Stimulated activated CD4-positive, alpha-beta T cell treated with anti-CD3 and anti-CD28 coated beads, Interleukin-12 subunit alpha, Interleukin-12 subunit beta, amount 100 ng/mL, for 48 hours (primary cell): Measurements from ENCODE around the gene CDK12.

Experiments used
- DNase-seq, 3 donors: peaks; one replicate each; pipeline ENCODE4 v3.0.0-alpha.2; 2020; ENCODE audit warnings: low read depth in 2 of 3, low spot score in 1 of 3

The CDK12 gene

DNA sequence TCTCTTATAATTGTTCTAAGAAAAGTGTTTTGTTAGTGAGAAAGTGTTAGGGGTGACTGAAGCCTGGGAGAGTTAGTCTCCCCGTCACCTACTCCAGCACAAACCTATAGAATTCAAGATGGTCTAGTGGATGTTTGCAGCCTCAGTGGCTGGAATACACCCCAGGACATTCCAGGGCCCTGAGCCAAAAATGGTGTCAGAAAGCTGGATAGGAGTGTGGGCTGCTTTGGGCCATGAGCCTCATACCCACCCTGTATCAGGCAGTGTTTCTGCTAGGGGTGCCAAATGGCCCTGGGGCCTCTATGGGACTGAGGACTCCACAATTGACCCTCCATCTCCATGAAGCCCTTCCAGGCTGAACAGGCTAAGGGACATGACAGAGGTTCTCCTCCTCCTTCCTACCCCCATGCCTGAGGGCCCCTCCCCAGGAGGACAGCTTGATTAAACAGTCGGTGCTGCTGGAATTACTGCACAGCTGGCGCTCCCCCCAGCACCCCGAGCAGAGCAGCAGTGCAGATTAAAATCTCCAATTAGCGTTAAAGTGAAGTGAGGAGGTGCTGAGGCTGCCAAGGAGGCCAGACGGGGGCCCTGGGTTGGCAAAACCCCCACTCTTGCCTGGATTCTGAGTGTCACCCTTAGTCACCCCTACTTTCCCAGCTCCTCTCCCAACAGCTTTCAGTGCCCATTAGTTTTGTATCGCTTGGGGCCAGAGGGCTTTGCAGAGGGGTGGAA, 87.4 kb downstream of the CDK12 start:
- no peak for DNase-seq

DNA sequence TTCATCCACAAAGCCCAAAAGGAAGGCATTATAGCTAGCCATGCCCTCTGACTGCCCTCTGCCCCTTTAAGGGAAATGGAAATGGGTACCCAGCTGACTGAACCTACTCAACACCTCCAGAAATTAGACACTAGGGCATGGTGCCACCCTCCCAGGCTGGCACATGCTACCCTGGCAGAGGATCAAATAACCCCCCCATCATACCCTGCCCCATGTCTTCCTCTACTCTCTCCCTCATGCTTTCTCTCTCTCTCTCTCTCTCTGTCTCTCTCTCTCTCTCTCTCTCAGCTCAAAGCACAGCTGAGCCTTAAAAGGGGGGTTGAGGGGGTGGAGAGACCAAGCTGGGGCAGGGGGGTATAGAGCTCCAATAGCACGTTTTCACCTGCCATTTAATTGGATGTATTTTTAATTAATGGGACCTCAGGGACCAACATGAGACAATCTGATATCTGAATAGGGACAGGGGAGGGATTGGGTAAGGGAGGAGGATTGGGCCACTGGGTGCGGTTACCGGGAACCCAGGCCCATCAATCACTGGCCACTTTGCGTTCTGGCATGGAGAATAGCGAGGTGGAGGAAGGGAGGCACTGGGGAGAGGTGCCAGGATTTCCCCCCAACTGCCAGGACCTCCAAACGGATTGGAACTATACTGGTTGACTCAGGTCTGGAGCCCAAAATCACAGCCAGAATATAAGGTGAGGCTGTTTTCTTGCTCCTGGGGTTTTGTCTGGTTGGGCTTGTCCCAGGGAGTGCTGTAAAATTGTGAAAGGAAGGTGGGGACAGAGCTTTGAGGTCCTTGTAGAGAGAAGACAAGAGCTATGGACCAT, 88.7 kb downstream of the CDK12 start:
- no peak for DNase-seq

DNA sequence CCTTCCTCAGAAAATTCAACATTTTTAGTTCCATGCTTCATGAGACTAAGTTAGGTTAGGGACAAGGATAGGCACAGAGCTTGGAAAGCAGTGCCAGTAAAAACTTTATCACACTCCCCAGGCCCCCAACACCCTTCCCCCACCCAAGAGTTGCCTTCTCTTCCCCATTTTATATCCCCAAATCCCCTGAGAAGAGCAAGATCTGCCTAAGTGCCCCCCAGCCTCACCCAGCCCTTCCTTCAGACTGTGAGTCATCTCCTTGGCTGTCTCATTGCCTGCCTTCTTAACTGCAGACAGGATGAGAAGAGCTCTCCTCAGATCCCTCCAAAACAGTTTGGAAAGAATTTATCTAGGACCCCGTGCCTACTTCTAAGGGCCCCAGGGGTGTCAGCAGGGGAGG, 90.6 kb downstream of the CDK12 start:
- DNase-seq = no peak

DNA sequence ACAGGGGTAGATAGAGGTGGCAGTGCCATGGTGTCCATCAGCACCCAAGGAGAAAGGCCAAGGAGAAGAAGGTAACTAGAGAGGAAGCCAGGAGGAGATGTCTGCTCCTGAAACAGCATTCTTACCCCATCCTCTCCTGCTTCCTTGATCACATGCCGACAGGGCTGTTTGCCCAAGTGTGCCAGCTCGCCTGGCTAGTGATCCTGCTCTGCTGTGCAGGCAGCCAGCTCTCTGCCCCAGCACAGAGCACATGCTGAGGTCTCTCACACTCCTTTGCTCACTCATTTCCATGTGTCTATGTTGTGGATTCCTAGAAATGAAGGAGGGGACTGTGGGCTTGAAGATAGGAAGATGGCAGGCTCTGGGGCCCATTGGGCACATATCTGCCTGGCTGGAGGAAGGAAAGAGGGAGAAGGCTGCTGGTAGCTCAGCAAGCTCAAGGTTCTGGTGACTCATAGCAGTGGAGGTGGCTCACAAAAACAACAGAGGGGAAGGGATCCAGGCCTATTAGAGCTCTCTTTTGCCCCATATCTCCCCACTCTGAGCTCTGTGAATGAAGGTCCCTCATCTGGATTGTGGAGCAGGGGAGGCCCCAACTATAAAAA, 92.2 kb downstream of the CDK12 start:
- DNase-seq = no peak

DNA sequence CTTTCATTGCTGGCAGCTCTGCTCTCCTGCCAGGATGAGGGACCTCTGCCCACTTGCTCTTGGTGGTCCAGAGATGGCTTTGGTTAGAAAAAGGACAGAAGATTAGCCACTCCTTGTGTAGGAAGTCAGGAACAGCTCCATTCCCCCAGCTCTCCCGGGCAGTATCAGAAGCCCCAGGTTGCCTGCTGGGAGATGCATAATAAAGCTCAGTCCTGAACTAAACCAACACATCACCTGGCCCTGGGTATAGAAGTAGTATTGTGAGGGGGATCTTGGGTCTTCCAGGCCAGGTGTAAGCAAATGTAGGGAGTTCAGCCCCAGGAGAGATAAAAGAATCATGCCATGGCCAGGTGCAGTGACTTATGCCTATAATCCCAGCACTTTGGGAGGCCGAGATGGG, 94.1 kb downstream of the CDK12 start:
- DNase-seq = no peak

DNA sequence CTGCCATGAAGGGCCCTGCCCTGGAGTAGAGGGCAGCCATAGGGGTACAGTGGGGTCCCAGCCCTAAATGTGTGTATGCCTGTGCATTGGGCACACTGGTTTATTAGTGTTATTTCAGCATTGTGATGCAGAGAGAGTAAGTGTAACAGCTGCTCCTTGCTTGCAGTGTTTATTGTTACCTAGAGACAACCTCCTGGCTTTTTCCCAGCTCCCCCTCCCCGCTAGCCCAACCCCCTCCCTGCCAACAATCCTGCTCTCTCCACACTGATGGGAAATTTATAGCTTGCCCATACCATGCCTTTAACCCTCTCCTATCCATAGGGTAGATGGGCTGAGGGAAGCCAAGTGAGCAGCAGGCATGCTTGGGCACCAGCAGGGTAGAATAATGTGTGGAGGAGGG, 95.1 kb downstream of the CDK12 start:
- DNase-seq = no peak

DNA sequence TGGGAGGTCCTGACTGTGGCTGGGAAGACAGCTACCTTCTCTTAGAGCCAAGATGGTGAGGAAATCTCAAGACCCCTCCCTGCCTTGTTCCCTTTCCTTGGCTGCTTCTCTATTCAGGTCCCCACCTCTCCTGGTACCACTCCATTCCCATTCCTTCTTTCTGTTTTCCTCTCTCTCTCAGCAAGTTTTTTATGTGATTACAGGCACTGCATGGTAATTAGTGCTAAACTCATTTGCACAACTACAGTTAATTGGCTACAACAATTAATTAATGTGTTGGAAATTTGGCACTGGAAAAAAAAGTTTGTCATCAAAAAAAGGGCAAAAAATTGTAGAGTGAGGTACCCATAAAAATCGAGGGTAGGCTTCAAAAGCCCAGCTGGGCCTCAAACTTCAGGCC, 101.1 kb downstream of the CDK12 start:
- no peak for DNase-seq

DNA sequence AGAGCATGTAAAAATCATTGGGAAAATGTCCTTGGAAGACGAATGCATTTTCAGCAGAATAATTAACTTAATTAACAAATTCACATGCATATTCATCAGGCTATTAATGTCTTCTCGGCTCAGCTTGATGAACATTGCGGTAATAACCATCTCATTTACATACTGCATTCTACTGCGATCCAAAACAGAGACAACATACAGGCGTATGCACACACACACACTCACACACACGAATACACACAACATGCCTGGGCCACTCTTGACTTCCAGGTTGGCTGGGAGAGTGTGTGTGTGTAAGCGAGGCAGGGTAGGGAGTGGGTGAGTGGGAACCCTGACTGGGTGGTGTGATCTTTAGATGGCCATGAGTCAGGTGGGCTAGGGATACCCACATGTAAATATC, 101.7 kb downstream of the CDK12 start:
- DNase-seq = no peak

DNA sequence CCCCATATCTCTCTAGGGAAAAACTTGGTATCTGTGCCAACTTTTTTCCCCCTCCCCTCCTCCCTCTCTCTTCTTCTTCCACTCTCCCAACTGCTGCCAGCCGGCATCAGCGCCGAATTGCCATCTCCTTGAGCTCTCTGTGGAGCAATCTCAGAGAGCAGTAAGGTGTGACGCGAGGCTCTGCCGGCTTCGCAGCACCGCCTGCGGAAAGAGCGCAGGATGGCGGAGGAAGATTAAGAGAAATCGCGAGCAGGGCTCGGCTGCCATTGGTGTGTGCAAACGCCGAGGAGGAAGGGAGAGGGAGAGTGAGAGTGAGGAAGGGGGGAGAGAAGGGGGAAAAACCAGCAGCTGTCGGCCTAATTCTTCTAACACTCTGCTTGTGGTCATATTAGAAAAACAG, 102.2 kb downstream of the CDK12 start:
- no peak for DNase-seq

DNA sequence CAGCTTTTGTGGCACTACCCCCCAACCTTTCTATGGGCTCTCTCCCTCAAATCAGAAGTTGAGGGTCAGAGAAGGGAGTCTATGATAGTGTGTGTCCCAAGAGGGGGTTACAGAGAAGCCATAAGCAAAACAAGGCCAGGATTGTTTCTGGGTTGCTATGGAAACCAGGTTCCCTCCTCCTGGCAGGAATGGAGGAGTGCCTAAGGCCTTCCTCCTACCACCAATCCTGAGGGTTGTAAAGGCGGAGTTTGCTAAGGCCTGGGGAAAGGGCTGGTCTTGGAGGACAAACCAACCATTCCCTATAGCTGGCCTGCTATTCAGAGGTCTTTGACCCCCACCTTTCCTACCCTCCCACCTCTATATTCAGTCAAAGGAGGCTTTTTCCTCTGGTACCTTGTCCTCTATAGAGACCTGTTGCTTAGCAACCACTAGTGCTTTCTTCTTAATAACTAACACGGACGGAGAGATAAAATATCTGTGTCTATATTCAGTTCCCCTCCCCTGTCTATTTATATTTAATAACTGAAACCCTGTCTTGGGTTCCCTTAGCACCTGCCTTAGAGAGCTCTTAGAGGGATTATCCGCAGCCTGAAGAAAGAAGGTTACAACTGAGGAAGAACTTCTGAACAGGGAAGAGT, 103.0 kb downstream of the CDK12 start:
- no peak for DNase-seq

DNA sequence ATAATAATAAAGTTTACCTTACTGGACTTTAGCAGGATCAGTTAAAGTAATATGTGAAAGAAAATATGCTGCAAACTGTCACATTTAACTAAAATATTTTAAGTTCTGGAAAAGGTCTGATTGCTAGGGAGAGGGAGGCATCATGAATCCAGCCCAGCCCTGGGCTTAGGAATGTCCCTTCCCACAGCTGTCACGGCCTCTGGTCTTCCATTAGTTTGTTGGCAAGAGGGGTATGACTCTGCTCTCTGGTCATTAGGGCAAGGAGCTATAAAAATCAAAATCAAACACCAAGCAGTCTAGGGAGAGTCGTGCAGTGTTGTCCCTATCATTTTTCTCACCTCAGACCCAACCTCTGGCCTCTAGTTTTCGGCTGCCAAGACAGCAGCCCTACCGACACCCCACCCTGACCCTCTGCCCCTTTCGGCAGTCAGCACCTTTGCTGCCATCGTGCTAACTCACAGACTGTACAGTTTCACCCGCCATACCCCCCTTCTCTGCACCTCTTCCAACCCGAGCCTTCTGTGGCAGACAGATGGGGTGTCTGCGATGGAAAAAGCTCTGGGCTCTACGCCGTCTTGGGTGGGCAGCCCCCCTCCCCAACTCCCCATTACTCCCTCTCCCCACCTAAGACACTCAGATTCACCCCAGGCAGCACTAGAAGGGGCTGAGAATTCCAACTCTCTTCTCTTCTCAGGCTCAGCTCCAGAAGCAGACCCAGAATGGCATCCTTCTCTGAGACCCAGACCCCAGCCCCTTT, 105.0 kb downstream of the CDK12 start:
- no peak for DNase-seq

DNA sequence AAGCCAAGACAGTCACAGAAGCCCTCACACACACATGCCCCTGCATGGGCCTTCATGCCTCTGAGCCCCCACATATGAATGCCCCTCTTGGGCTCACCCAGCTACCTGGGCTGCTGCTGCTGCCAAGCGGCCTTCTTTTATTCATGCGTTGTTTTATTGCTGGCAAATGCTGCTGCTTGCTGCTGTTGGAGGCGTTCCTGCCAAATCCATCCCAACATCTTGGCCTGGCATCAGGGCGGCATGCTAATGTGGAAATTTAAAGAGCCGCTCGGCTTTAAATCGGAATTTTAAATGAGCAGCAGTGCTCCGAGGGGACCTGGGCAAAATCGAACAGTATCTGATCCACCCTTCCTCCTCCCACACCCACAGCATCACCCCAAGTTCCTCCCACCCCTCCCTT, 107.4 kb downstream of the CDK12 start:
- no peak for DNase-seq

DNA sequence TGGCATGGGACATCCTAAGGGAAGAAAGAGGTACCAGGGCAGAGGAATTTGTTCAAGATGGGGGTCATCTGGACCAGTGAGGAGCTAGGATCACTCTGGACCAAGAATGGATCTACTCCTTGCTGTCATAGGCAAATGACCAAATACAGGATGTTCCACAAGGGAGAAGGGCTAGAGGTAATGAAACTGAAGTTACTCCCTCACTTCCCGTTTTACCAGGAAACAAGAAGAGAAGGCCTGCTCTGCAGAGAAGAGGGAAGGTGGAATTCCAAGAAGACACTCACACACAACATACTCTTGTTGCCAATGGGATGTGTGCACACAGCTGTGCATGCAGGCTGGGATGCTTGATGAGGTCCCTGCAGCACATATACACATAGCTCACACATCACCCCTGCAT, 107.8 kb downstream of the CDK12 start:
- DNase-seq = no peak

DNA sequence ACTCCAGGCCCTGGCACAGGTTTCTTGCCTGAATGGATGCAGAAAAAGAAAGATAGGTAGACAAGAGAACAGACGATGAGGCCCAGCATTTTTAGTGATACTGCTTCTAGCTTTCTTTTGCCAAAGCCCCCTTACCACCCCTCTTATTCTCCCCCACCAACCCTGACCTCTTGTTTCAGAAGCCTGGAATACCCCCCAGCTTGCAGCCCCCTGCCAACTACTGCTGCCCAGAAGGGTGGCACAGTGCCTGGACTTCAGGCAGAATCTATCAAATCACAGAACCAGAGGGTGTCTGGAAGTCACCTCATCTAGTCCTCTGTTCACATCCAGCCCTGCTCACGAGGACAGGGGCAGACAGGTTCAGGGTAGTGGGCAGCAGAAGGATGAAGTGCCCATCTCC, 110.8 kb downstream of the CDK12 start:
- no peak for DNase-seq

DNA sequence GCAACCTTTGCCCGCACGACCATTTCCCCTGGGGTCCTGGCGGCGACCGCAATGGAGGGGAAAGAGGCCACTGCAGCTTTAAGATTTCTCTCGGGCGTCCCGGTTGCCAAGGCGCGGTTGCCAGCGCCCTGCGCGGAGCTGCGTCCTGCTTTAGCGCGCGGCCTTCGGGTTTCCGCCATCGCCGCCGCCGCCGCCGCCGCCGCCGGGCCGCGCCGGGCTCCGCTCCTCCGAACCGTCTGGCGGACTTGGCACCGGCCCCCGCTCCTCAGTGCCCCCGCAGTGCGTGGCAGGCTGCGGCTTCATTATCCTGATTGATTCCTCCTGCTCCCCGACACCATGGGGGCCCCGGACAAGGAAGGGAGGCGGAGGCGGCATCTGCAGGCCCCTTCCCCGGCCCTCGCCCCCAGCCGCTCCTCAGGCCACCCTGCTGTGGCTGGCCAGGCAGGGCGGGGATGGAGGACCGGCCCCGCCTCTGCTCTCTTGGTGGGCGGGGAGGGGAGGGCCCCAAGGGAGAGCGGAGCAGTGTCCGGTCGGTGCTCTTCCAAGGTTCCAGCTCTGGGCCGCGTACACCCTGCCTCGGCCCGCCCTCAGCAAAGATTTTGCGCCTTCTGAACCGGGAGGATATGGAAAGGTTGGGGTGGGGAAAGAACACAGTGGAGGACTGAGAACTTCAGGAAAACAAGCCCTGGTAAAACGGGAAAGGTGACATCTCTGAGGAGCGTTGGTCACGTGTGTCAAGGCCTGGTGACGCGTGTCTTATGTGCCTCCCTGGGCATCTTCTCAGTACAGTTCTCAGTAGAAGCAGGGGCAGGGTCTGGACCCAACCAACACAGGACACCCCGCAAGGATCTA, 112.4 kb downstream of the CDK12 start:
- DNase-seq = peak in 2 of 3 donors; percentile 17 to 27

DNA sequence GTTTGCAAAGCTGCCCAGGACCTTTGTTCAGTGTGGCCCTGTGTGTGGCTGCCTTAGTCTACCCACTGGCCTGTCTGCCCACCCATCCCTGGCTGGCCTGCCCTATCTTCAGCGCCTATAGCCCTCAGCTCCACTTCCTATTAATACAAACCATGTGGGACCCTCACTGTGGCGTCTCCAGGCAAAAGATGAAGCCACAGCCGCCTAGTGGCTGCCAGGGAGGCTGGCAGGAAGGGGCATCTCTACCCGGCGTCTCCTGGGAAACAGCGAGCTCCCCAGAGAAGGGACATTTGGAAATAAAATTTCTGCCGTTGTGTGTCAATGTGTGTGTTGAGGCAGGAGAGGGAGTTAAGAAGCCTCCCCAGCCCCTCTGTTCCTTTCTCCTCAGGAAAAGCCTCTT, 114.9 kb downstream of the CDK12 start:
- DNase-seq = no peak

DNA sequence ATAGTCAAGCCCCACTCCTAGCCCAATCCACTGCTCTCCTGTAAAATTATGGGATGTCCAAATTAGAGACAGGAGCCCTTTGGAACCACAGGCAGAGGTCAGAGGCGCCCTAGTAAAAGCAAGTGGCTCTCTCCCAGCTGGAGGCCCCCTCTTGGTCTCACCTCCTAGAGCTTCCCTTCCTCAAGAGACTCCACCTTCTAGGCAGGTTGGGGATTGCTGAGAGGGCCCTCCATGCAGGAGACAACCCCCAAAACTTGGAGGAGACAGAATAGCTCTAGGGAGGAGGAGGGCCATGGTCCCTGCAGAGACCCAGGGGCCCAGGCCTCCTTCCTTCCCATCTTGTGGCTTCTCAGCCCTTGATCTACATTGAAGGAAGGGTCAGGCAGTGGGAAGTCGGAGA, 117.0 kb downstream of the CDK12 start:
- no peak for DNase-seq

DNA sequence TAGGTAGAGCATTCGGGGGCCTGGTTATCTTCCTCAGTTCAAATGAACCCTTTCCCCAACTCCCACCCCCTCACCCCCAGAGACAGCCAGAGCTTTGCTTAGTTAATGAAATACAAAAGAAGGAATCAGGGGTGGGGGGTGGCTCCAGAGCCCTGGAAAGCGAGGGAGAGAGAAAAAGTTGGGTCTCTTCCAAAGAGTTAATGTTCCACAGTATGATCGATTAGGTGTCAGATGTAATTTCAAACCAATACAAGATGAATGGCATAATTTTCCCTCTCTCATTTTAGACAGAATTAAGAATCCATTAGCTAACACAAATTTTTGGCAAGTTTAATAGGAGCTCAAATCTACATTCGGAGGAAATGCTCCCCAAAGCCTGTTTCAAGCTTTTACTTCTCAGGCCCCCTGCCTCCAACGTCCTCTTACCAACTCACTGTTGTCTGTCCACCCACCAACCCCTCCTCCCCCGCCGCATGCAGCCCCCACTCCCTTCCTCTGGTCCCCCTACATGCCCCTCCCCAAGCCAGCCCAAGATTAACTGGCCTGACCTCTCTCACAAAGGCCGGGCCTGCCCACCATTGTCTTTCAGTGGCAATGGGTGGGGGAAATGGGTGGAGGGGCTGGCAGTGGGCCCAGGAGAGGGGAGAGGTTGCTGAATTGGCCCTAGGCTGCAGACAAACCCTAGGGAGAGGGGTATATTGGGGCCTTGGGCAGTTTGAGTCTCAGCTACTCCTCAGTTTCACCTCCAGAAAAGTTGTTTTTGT, 118.2 kb downstream of the CDK12 start:
- DNase-seq = no peak

DNA sequence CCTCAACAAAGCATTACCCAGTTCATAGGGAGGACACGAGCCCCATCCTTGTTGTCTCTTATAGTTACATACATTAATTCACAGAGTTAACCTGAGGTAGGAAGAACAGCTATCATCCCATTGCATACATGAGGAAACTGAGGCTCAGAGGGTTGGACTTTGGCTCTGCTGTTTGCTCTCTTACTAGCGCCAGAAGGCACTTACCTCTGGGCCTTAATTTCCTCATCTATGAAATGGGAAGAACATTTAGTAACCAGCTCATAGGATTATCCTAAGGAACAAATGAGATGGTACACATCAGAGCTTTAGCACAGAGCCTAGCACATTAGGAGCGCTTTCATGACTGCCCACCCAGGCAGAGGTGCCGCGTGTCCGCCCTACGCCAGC, 118.8 kb downstream of the CDK12 start:
- DNase-seq = no peak
